ENCODE results near the gene ZNF692.

- TF ChIP-seq CTCF (IDR thresholded peaks at IDR 0.05) (no peak), POLR2A (IDR thresholded peaks at IDR 0.05) (no peak)
These were observed 8.8 kb downstream of the ZNF692 start for GRCh38 chr1:248850124-248850523.
